Liver (tissue), 3 donors: ENCODE data around the gene EEFSEC.

Source experiments
- GABPA ChIP-seq, 2 donors: IDR thresholded peaks in 1 of 2; conservative IDR thresholded peaks in 1 of 2; 2 replicates each; pipeline ENCODE4 v1.6.1; 2016; ENCODE audit warnings: antibody characterized with exemption in 2 of 2, mild to moderate bottlenecking in 1 of 2, moderate library complexity in 1 of 2
- NR2F2 ChIP-seq: IDR thresholded peaks from 2 replicates; pipeline ENCODE4 v1.6.1; 2016; ENCODE audit warnings: antibody characterized with exemption
- RAD21 ChIP-seq, 2 donors: IDR thresholded peaks; 2 replicates each; pipeline ENCODE4 v1.6.1; 2016; ENCODE audit warnings: antibody characterized with exemption in 2 of 2, mild to moderate bottlenecking in 2 of 2
- TF ChIP-seq, protein P1 (sequence below): fragments of 150-350 bp; IDR thresholded peaks from 2 replicates; pipeline ENCODE4 v1.5.1; 2017; ENCODE audit warnings: improper control_type of control experiment, low read depth, low read length; ENCODE audit not compliant: missing input control
- TF ChIP-seq, protein P2 (sequence below): IDR thresholded peaks from 2 replicates; pipeline ENCODE4 v1.6.1; 2016; ENCODE audit warnings: antibody characterized with exemption
- TF ChIP-seq, protein P3 (sequence below): IDR thresholded peaks from 2 replicates; pipeline ENCODE4 v1.6.1; 2016; ENCODE audit warnings: antibody characterized with exemption, mild to moderate bottlenecking
- donor health status: healthy.
- donor health status: healthy.

DNA sequence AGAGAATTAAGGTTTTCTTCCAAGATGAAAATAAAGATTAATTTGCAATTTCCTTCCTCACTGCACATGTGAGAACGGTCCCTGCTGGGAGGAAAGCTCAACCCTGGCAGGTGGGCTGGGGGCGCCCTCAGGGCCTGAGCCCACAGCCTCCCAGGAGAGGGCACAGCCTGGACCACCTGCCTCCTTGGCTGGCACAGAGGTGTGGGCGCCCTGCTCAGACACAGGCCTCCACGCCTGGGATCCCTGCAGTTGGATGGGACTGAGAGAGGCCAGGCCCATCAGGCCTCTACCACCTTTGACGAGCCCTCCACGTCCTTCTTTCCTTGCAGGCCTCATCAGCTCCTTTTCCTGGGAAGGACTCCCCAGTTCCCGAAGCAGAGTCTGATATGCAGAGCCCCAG lies 267.0 kb downstream of the EEFSEC start:
- TF ChIP-seq, protein P1, sequence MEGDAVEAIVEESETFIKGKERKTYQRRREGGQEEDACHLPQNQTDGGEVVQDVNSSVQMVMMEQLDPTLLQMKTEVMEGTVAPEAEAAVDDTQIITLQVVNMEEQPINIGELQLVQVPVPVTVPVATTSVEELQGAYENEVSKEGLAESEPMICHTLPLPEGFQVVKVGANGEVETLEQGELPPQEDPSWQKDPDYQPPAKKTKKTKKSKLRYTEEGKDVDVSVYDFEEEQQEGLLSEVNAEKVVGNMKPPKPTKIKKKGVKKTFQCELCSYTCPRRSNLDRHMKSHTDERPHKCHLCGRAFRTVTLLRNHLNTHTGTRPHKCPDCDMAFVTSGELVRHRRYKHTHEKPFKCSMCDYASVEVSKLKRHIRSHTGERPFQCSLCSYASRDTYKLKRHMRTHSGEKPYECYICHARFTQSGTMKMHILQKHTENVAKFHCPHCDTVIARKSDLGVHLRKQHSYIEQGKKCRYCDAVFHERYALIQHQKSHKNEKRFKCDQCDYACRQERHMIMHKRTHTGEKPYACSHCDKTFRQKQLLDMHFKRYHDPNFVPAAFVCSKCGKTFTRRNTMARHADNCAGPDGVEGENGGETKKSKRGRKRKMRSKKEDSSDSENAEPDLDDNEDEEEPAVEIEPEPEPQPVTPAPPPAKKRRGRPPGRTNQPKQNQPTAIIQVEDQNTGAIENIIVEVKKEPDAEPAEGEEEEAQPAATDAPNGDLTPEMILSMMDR: no peak
- TF ChIP-seq GABPA (IDR thresholded peaks at IDR 0.05 in 1 of 2, conservative IDR thresholded peaks at IDR 0.05 in 1 of 2) (no peak), RAD21 (IDR thresholded peaks at IDR 0.05) (no peak), NR2F2 (no peak)
- TF ChIP-seq, protein P2, sequence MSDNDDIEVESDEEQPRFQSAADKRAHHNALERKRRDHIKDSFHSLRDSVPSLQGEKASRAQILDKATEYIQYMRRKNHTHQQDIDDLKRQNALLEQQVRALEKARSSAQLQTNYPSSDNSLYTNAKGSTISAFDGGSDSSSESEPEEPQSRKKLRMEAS: no peak
- TF ChIP-seq, protein P3, sequence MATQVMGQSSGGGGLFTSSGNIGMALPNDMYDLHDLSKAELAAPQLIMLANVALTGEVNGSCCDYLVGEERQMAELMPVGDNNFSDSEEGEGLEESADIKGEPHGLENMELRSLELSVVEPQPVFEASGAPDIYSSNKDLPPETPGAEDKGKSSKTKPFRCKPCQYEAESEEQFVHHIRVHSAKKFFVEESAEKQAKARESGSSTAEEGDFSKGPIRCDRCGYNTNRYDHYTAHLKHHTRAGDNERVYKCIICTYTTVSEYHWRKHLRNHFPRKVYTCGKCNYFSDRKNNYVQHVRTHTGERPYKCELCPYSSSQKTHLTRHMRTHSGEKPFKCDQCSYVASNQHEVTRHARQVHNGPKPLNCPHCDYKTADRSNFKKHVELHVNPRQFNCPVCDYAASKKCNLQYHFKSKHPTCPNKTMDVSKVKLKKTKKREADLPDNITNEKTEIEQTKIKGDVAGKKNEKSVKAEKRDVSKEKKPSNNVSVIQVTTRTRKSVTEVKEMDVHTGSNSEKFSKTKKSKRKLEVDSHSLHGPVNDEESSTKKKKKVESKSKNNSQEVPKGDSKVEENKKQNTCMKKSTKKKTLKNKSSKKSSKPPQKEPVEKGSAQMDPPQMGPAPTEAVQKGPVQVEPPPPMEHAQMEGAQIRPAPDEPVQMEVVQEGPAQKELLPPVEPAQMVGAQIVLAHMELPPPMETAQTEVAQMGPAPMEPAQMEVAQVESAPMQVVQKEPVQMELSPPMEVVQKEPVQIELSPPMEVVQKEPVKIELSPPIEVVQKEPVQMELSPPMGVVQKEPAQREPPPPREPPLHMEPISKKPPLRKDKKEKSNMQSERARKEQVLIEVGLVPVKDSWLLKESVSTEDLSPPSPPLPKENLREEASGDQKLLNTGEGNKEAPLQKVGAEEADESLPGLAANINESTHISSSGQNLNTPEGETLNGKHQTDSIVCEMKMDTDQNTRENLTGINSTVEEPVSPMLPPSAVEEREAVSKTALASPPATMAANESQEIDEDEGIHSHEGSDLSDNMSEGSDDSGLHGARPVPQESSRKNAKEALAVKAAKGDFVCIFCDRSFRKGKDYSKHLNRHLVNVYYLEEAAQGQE: no peak
